H1 (cell line): ENCODE results near the gene RMND1. TPM values are rescaled to one million over a fixed set of nuclear protein-coding genes. Genes with fewer than 3 reads are reported as not detected.

Experiments used
- CTCF ChIA-PET: fragments of 300-600 bp; sonication (Branson Sonifier 250); formaldehyde crosslinking; loops from one replicate; lab custom pipeline; 2021; ENCODE audit not compliant: partially characterized antibody; lab: Charles Lee
- POLR2A ChIA-PET: fragments of 300-600 bp; sonication (Branson Sonifier 250); formaldehyde crosslinking; loops from one replicate; lab custom pipeline; 2021; ENCODE audit warnings: inconsistent platforms; ENCODE audit not compliant: partially characterized antibody; lab: Charles Lee
- DNase-seq, 2 experiments: peaks; one replicate each; pipeline versions ENCODE4 v3.0.0 to v3.0.0-alpha.2; 2010 to 2022; ENCODE audit warnings: low spot score in 2 of 2, low read depth in 1 of 2, mixed read lengths in 1 of 2
- FAIRE-seq: peaks from 2 replicates; lab custom pipeline; 2011; peaks lifted over from hg19 to GRCh38; lab: Jason Lieb, UNC
- H2AFZ ChIP-seq: 2 replicates; pipeline ENCODE4 v1.8.1; 2012; ENCODE audit warnings: low read length, inconsistent platforms
- H2AK5ac ChIP-seq: 2 replicates; pipeline ENCODE4 v1.6.1; 2013; ENCODE audit warnings: low read depth, low read length
- H2BK120ac ChIP-seq: replicated peaks from 2 replicates; pipeline ENCODE3; 2013; ENCODE audit warnings: low read depth, low read length, inconsistent platforms
- H2BK12ac ChIP-seq: 2 replicates; pipeline ENCODE4 v1.6.1; 2013; ENCODE audit warnings: low read depth, low read length
- H2BK15ac ChIP-seq: 2 replicates; pipeline ENCODE4 v1.6.1; 2013; ENCODE audit warnings: low read length
- H2BK20ac ChIP-seq: 2 replicates; pipeline ENCODE4 v1.6.1; 2013; ENCODE audit warnings: low read length
- H2BK5ac ChIP-seq: 2 replicates; pipeline ENCODE4 v1.6.1; 2013; ENCODE audit warnings: low read depth, low read length
- H3K14ac ChIP-seq: 2 replicates; pipeline ENCODE4 v1.6.1; 2013; ENCODE audit warnings: inconsistent platforms; ENCODE audit not compliant: insufficient read length
- H3K18ac ChIP-seq: 2 replicates; pipeline ENCODE4 v1.6.1; 2013; ENCODE audit warnings: low read length; ENCODE audit errors: extremely low read depth
- H3K23ac ChIP-seq: 2 replicates; pipeline ENCODE4 v1.6.1; 2013; ENCODE audit warnings: inconsistent platforms; ENCODE audit not compliant: insufficient read length
- H3K23me2 ChIP-seq: 2 replicates; pipeline ENCODE4 v1.6.1; 2013; ENCODE audit warnings: low read depth, low read length
- H3K27ac ChIP-seq: 2 replicates; pipeline ENCODE4 v1.6.1; 2011; ENCODE audit warnings: low read depth, low read length, inconsistent platforms
- H3K27me3 ChIP-seq, 4 experiments: replicated peaks in 1 of 4; 1 replicate in 1 of 4; 2 replicates in 3 of 4; pipeline versions ENCODE4 v1.6.1 to v1.8.1; 2011 to 2013; ENCODE audit warnings: low read length in 3 of 4, mild to moderate bottlenecking in 3 of 4, inconsistent platforms in 2 of 4, mixed read lengths in 2 of 4, moderate library complexity in 1 of 4; ENCODE audit not compliant: control insufficient read depth in 3 of 4, insufficient read depth in 3 of 4; ENCODE audit errors: extremely low read depth in 1 of 4
- H3K36me3 ChIP-seq, 4 experiments: 2 replicates each; pipeline versions ENCODE4 v1.6.1 to v1.8.1; 2011 to 2013; ENCODE audit warnings: mild to moderate bottlenecking in 4 of 4, low read length in 3 of 4, moderate library complexity in 2 of 4, control low read depth in 1 of 4, inconsistent platforms in 1 of 4; ENCODE audit not compliant: insufficient read depth in 4 of 4, control insufficient read depth in 2 of 4
- H3K4ac ChIP-seq: replicated peaks from 2 replicates; pipeline ENCODE3; 2013; ENCODE audit warnings: low read length, low read depth, mixed read lengths, inconsistent platforms; ENCODE audit not compliant: insufficient read length
- H3K4me1 ChIP-seq, 4 experiments: replicated peaks in 1 of 4; 1 replicate in 1 of 4; 2 replicates in 3 of 4; pipeline versions ENCODE4 v1.6.1 to v1.8.1; 2011 to 2013; ENCODE audit warnings: low read length in 3 of 4, inconsistent platforms in 2 of 4, mixed read lengths in 1 of 4; ENCODE audit not compliant: insufficient read depth in 4 of 4, control insufficient read depth in 3 of 4
- H3K4me2 ChIP-seq, 2 experiments: 2 replicates each; pipeline versions ENCODE4 v1.6.1 to v1.8.1; 2011 to 2013; ENCODE audit warnings: low read depth in 2 of 2, low read length in 2 of 2, control low read depth in 1 of 2, inconsistent platforms in 1 of 2, mild to moderate bottlenecking in 1 of 2; ENCODE audit not compliant: insufficient read depth in 1 of 2
- H3K4me3 ChIP-seq, 4 experiments: fragments of 200-600, 300-600 bp in 1 of 4; sonication (generic), shearing (Covaris generic), sonication (Bioruptor Twin) in 1 of 4; 2 replicates each; pipeline versions ENCODE4 v1.5.1 to v1.8.1; 2011 to 2016; ENCODE audit warnings: low read length in 4 of 4, low read depth in 3 of 4, control low read depth in 2 of 4, inconsistent platforms in 2 of 4, mild to moderate bottlenecking in 2 of 4, mixed read lengths in 1 of 4, moderate library complexity in 1 of 4; ENCODE audit not compliant: insufficient read depth in 2 of 4; ENCODE audit errors: extremely low read depth in 1 of 4
- H3K56ac ChIP-seq: replicated peaks from 2 replicates; pipeline ENCODE3; 2013; ENCODE audit warnings: low read depth, mild to moderate bottlenecking, mixed read lengths, low read length, inconsistent platforms; ENCODE audit not compliant: insufficient read length
- H3K79me1 ChIP-seq: 2 replicates; pipeline ENCODE4 v1.6.1; 2013; ENCODE audit warnings: low read depth, low read length, control low read depth
- H3K79me2 ChIP-seq, 2 experiments: 2 replicates each; pipeline versions ENCODE4 v1.6.1 to v1.8.1; 2012 to 2013; ENCODE audit warnings: low read length in 2 of 2, mild to moderate bottlenecking in 2 of 2, inconsistent platforms in 1 of 2; ENCODE audit not compliant: insufficient read depth in 2 of 2, control insufficient read depth in 1 of 2
- H3K9ac ChIP-seq, 4 experiments: replicated peaks in 1 of 4; 1 replicate in 1 of 4; 2 replicates in 3 of 4; pipeline versions ENCODE4 v1.6.1 to v1.8.1; 2011 to 2013; ENCODE audit warnings: low read depth in 3 of 4, low read length in 3 of 4, control low read depth in 2 of 4, mild to moderate bottlenecking in 2 of 4, moderate library complexity in 2 of 4, inconsistent platforms in 1 of 4; ENCODE audit errors: extremely low read depth in 1 of 4
- H3K9me3 ChIP-seq, 2 experiments: 2 replicates each; pipeline versions ENCODE4 v1.6.1 to v1.8.1; 2012 to 2013; ENCODE audit warnings: mild to moderate bottlenecking in 2 of 2, moderate library complexity in 2 of 2, control low read depth in 1 of 2, inconsistent platforms in 1 of 2, low read depth in 1 of 2, low read length in 1 of 2, mixed read lengths in 1 of 2; ENCODE audit not compliant: insufficient read depth in 2 of 2
- H4K20me1 ChIP-seq, 2 experiments: replicated peaks in 1 of 2; 2 replicates each; pipeline versions ENCODE3 to v1.8.1; 2011 to 2013; ENCODE audit warnings: inconsistent platforms in 2 of 2, low read length in 2 of 2, mild to moderate bottlenecking in 1 of 2; ENCODE audit not compliant: insufficient read depth in 2 of 2, control insufficient read depth in 1 of 2
- H4K5ac ChIP-seq: 2 replicates; pipeline ENCODE4 v1.6.1; 2013; ENCODE audit warnings: low read length, low read depth, mixed read lengths, inconsistent platforms; ENCODE audit not compliant: insufficient read length
- H4K8ac ChIP-seq: 2 replicates; pipeline ENCODE4 v1.8.0; 2013; ENCODE audit warnings: mild to moderate bottlenecking, moderate library complexity, low read length, inconsistent platforms; ENCODE audit not compliant: insufficient read depth; ENCODE audit errors: extremely low read depth
- H4K91ac ChIP-seq: replicated peaks from 2 replicates; pipeline ENCODE3; 2013; ENCODE audit warnings: low read length, mixed read lengths, inconsistent platforms; ENCODE audit not compliant: insufficient read length
- CBX5 ChIP-seq: fragments of 300-800, 300-1000 bp; sonication (generic); IDR thresholded peaks from 2 replicates; pipeline ENCODE4 v1.7.1; 2016; ENCODE audit warnings: antibody characterized with exemption, low read length, low read depth
- CBX8 ChIP-seq: fragments of 300-800, 300-1000 bp; sonication (generic); IDR thresholded peaks from 2 replicates; pipeline ENCODE4 v1.7.1; 2016; ENCODE audit warnings: low read depth, low read length, borderline replicate concordance
- CREB1 ChIP-seq: IDR thresholded peaks from 2 replicates; pipeline ENCODE4 v1.6.1; 2012; ENCODE audit warnings: inconsistent platforms
- FOSL1 ChIP-seq: IDR thresholded peaks from 2 replicates; pipeline ENCODE4 v1.6.1; 2011; ENCODE audit warnings: mild to moderate bottlenecking, low read depth, low read length, moderate library complexity; ENCODE audit not compliant: insufficient read depth
- KDM4A ChIP-seq: IDR thresholded peaks from one replicate; pipeline ENCODE4 v1.7.1; 2012; ENCODE audit warnings: low read depth, mild to moderate bottlenecking, moderate library complexity, low read length, inconsistent platforms; ENCODE audit not compliant: severe bottlenecking
- NANOG ChIP-seq: IDR thresholded peaks from 2 replicates; pipeline ENCODE4 v1.6.1; 2011; ENCODE audit warnings: low read length, low read depth, mild to moderate bottlenecking, inconsistent platforms; ENCODE audit not compliant: insufficient read depth, poor library complexity, severe bottlenecking
- RAD21 ChIP-seq, 2 experiments: IDR thresholded peaks in 1 of 2; conservative IDR thresholded peaks in 1 of 2; 2 replicates each; pipeline ENCODE4 v1.6.1; 2011; ENCODE audit warnings: low read depth in 2 of 2, low read length in 2 of 2, improper control_type of control experiment in 1 of 2, inconsistent platforms in 1 of 2, mild to moderate bottlenecking in 1 of 2, moderate library complexity in 1 of 2
- RFX5 ChIP-seq: IDR thresholded peaks from 2 replicates; pipeline ENCODE4 v1.6.1; 2011; ENCODE audit warnings: low read depth, low read length, improper control_type of control experiment, borderline replicate concordance
- SAP30 ChIP-seq: fragments of 300-600 bp; sonication (generic); IDR thresholded peaks from 2 replicates; pipeline ENCODE4 v1.7.1; 2012; ENCODE audit warnings: low read length, moderate library complexity, mild to moderate bottlenecking, inconsistent platforms; ENCODE audit not compliant: insufficient read depth, insufficient replicate concordance
- SP1 ChIP-seq: IDR thresholded peaks from 2 replicates; pipeline ENCODE4 v1.6.1; 2011; ENCODE audit warnings: low read depth, low read length
- TAF1 ChIP-seq: IDR thresholded peaks from 2 replicates; pipeline ENCODE4 v1.6.1; 2011; ENCODE audit warnings: mild to moderate bottlenecking, low read depth, low read length
- YY1 ChIP-seq: IDR thresholded peaks from 2 replicates; pipeline ENCODE4 v1.6.1; 2011; ENCODE audit warnings: low read depth, mild to moderate bottlenecking, low read length
- WGBS, 2 experiments: shearing (Covaris generic) in 1 of 2; methylation state at CpG; one replicate each; pipeline versions ENCODE4 v1.1.6 to v1.1.7; 2013 to 2015; ENCODE audit warnings: low lambda C conversion rate in 2 of 2, mixed read lengths in 2 of 2, inconsistent platforms in 1 of 2, low coverage in 1 of 2, missing lambda C conversion rate in 1 of 2; ENCODE audit not compliant: insufficient replicate concordance in 2 of 2, insufficient coverage in 1 of 2, insufficient read length in 1 of 2; ENCODE audit errors: extremely low coverage in 1 of 2, missing lambda C conversion rate in 1 of 2; 5-methylcytosine and 5-hydroxymethylcytosine counted together
- polyA plus RNA-seq, 7 experiments: library from polyadenylated mRNA; depleted of rRNA in 3 of 7; stranded (reverse) in 5 of 7; unstranded in 2 of 7; fragments of >200 nt in 5 of 7; fragments of 200-250 nt in 2 of 7; gene quantifications; 1 replicate in 5 of 7; 2 replicates in 1 of 7; 4 replicates in 1 of 7; pipeline versions ENCODE4 v1.2.1 to v1.2.3, GENCODE V29; 2011 to 2013; ENCODE audit warnings: missing spikeins in 2 of 7, mixed read lengths in 2 of 7
- total RNA-seq: library from RNA; stranded (reverse); fragmentation: NEBNext Ultra II Directional; extraction: Animal tissue kit (Norgen Biotek cat#: 25700); gene quantifications from 2 replicates; pipeline ENCODE4 v1.2.1, GENCODE V29; 2021
- TF ChIP-seq, protein P1 (sequence below): IDR thresholded peaks from 2 replicates; pipeline ENCODE4 v1.6.1; 2011; ENCODE audit warnings: low read depth, mild to moderate bottlenecking, low read length; ENCODE audit not compliant: insufficient read depth

The RMND1 gene
- total and polyA plus RNA-seq, 2 of the 8 experiments (the other 6 are each of a cell fraction or from before 2014, with no cell fraction given), result 7.3 to 21.9 TPM

DNA sequence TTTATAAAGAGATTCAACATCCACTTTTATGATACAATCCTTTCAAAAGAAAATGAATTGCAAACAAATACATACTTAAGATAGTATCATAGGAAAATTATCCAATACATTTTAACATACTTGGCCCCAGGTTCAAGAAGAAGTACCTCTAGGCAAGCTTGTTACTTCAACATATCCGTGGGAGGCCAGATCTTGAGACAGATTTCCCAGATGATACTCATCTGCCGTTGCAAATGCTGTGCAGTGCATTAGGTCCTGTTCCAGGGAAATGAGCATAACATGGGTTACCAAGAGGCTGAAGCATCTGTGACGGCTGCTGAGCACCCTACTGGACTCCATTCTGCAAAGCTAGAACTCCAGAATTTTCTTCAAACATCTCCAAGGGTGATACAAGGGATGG lies 15.6 kb downstream of the RMND1 start:
- Histone ChIP-seq H3K4me2 (no peak overlapping the region), H4K20me1 (peaks cover 5% of the 10 kb centered on the region in 2 experiments), H3K9ac (no peak overlapping the region), H2BK120ac (no peak overlapping the region), H4K91ac (no peak overlapping the region), H3K23me2 (no peaks in the 10 kb centered on the region), H3K79me2 (peaks cover 0 to 38% of the 10 kb centered on the region in 2 experiments; a peak in 2 of 4 replicates), H2BK15ac (no peak overlapping the region), H3K4ac (no peak overlapping the region), H4K5ac (no peak overlapping the region), H3K23ac (no peak overlapping the region), H3K36me3 (peaks cover 3 to 22% (median 6%) of the 10 kb centered on the region in 4 experiments; a peak in 6 of 8 replicates), H2AK5ac (no peak overlapping the region), H3K14ac (no peak overlapping the region), H3K18ac (no peak overlapping the region), H4K8ac (no peak overlapping the region), H3K9me3 (no peaks in the 10 kb centered on the region), H3K27me3 (no peaks in the 10 kb centered on the region), H2BK20ac (no peak overlapping the region), H3K56ac (no peak overlapping the region), H3K79me1 (no peaks in the 10 kb centered on the region; the same call in 1 of the 2 replicates), H2BK5ac (no peak overlapping the region), H3K4me3 (no peak overlapping the region), H2AFZ (no peak overlapping the region), H2BK12ac (no peak overlapping the region), H3K27ac (no peak overlapping the region), H3K4me1 (no peaks in the 10 kb centered on the region)
- FAIRE-seq (no peak), DNase-seq (no peak)
- ChIA-PET POLR2A (no interaction called here), CTCF (interaction anchor here (0.7 to 1.1 kb wide), 2 partner anchors 11 to 30 kb away, joined by 3 read pairs; no protein-coding TSS in a partner anchor)
- 87% methylated on average over 3 of the region's 3 CpGs; no CpG with 5 or more reads in 1 of the 2 experiments for WGBS, 2 experiments
- TF ChIP-seq NANOG (no peak), RFX5 (no peak), YY1 (no peak), SAP30 (no peak), RAD21 (IDR thresholded peaks at IDR 0.05 in 1 of 2, conservative IDR thresholded peaks at IDR 0.05 in 1 of 2; ENCODE audit: low read depth in 2 of 2, low read length in 2 of 2) (no peak), CBX5 (no peak), KDM4A (no peak), TAF1 (no peak), CBX8 (no peak), CREB1 (no peak), SP1 (no peak), FOSL1 (no peak)
- TF ChIP-seq, protein P1, sequence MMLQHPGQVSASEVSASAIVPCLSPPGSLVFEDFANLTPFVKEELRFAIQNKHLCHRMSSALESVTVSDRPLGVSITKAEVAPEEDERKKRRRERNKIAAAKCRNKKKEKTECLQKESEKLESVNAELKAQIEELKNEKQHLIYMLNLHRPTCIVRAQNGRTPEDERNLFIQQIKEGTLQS, result no peak
